WTC11 (cell line): ENCODE results near the gene SCUBE3. TPM values are rescaled to one million over a fixed set of nuclear protein-coding genes. Genes with fewer than 3 reads are reported as not detected.

Experiments
- ATAC-seq: fragments of 200-7000 bp; cut with Tn5 transposase; 2 replicates; pipeline ENCODE4 v1.10.0; 2021; ENCODE audit warnings: mild to moderate bottlenecking, moderate library complexity
- CTCF ChIA-PET: fragments of 300-600 bp; sonication (Branson Sonifier 250); formaldehyde crosslinking; loops from one replicate; lab custom pipeline; 2021; ENCODE audit warnings: antibody characterized with exemption; lab: Charles Lee
- POLR2A ChIA-PET: fragments of 350-600 bp; sonication (Branson Sonifier 250); formaldehyde crosslinking; loops from one replicate; lab custom pipeline; 2021; ENCODE audit warnings: antibody characterized with exemption; lab: Charles Lee
- DNase-seq: peaks from one replicate; pipeline ENCODE4 v3.0.0; 2021; ENCODE audit warnings: low spot score
- H3K27ac Mint-ChIP-seq: 2 replicates; pipeline ENCODE4 v1.8.0; 2021; ENCODE audit warnings: mixed read lengths
- H3K27me3 Mint-ChIP-seq: 2 replicates; pipeline ENCODE4 v1.8.0; 2021; ENCODE audit warnings: low read depth, mild to moderate bottlenecking, moderate library complexity, mixed read lengths
- H3K36me3 Mint-ChIP-seq: 2 replicates; pipeline ENCODE4 v1.8.0; 2021; ENCODE audit warnings: mixed read lengths
- H3K4me1 Mint-ChIP-seq: 2 replicates; pipeline ENCODE4 v1.8.0; 2022; ENCODE audit warnings: mixed read lengths
- H3K4me3 Mint-ChIP-seq: 2 replicates; pipeline ENCODE4 v1.8.0; 2021; ENCODE audit warnings: mild to moderate bottlenecking, moderate library complexity, mixed read lengths
- H3K9me3 Mint-ChIP-seq: 2 replicates; pipeline ENCODE4 v1.8.0; 2021; ENCODE audit warnings: mixed read lengths
- ATF1 ChIP-seq: sonication (generic); formaldehyde crosslinking; IDR thresholded peaks from 2 replicates; pipeline ENCODE4 v1.8.1; 2023; ENCODE audit warnings: mild to moderate bottlenecking, moderate library complexity, missing genetic modification reagents
- CREB1 ChIP-seq: sonication (generic); formaldehyde crosslinking; IDR thresholded peaks from 2 replicates; pipeline ENCODE4 v1.8.0; 2023; ENCODE audit warnings: mild to moderate bottlenecking, missing genetic modification reagents
- CREM ChIP-seq: sonication (generic); formaldehyde crosslinking; IDR thresholded peaks from 2 replicates; pipeline ENCODE4 v1.8.1; 2022; ENCODE audit warnings: mild to moderate bottlenecking, missing genetic modification reagents, moderate library complexity
- GRHL2 ChIP-seq: fragments of 250-450 bp; sonication (Bioruptor Pico); IDR thresholded peaks from 2 replicates; pipeline ENCODE4 v1.8.0; 2022; ENCODE audit warnings: mild to moderate bottlenecking, moderate library complexity; ENCODE audit not compliant: insufficient replicate concordance, severe bottlenecking
- MYBL2 ChIP-seq: sonication (generic); formaldehyde crosslinking; IDR thresholded peaks from 2 replicates; pipeline ENCODE4 v1.8.1; 2023; ENCODE audit warnings: mild to moderate bottlenecking, moderate library complexity, missing genetic modification reagents
- NR3C1 ChIP-seq: sonication (generic); formaldehyde crosslinking; conservative IDR thresholded peaks from 2 replicates; pipeline ENCODE4 v1.8.1; 2023; ENCODE audit warnings: low read depth, mild to moderate bottlenecking, missing genetic modification reagents
- PRRX2 ChIP-seq: fragments of 250-450 bp; sonication (Bioruptor Pico); IDR thresholded peaks from 2 replicates; pipeline ENCODE4 v1.8.0; 2021; ENCODE audit warnings: mild to moderate bottlenecking
- TEAD4 ChIP-seq: sonication (generic); formaldehyde crosslinking; IDR thresholded peaks from 2 replicates; pipeline ENCODE4 v1.8.0; 2022; ENCODE audit warnings: mild to moderate bottlenecking, missing genetic modification reagents
- ZNF396 ChIP-seq: fragments of 250-450 bp; sonication (Bioruptor Pico); IDR thresholded peaks from 2 replicates; pipeline ENCODE4 v1.8.0; 2021; ENCODE audit warnings: mild to moderate bottlenecking, moderate library complexity, borderline replicate concordance
- ZNF416 ChIP-seq: fragments of 250-450 bp; sonication (Bioruptor Pico); IDR thresholded peaks from 2 replicates; pipeline ENCODE4 v1.9.0; 2021; ENCODE audit warnings: mild to moderate bottlenecking, inconsistent platforms
- ZNF423 ChIP-seq: fragments of 250-450 bp; sonication (Bioruptor Pico); IDR thresholded peaks from 2 replicates; pipeline ENCODE4 v2.1.2; 2022; ENCODE audit warnings: mild to moderate bottlenecking, moderate library complexity
- total RNA-seq: library from RNA; stranded (reverse); gene quantifications from 3 replicates; pipeline ENCODE4 v1.2.3, GENCODE V29; 2021
- TF ChIP-seq, protein P1 (sequence below): fragments of 250-450 bp; sonication (Bioruptor Pico); IDR thresholded peaks from 2 replicates; pipeline ENCODE4 v1.9.0; 2021; ENCODE audit warnings: moderate library complexity, mild to moderate bottlenecking, inconsistent platforms, borderline replicate concordance
- TF ChIP-seq, protein P2 (sequence below): sonication (generic); formaldehyde crosslinking; IDR thresholded peaks from 2 replicates; pipeline ENCODE4 v1.8.1; 2023; ENCODE audit warnings: mild to moderate bottlenecking, missing genetic modification reagents, borderline replicate concordance
- TF ChIP-seq, protein P3 (sequence below): sonication (generic); formaldehyde crosslinking; conservative IDR thresholded peaks from 2 replicates; pipeline ENCODE4 v1.8.1; 2023; ENCODE audit warnings: mild to moderate bottlenecking, low read depth, missing genetic modification reagents, moderate library complexity
- TF ChIP-seq, protein P4 (sequence below): sonication (generic); formaldehyde crosslinking; IDR thresholded peaks from 2 replicates; pipeline ENCODE4 v1.8.0; 2023; ENCODE audit warnings: missing genetic modification reagents, mild to moderate bottlenecking, borderline replicate concordance
- TF ChIP-seq, protein P5 (sequence below): sonication (generic); formaldehyde crosslinking; IDR thresholded peaks from 2 replicates; pipeline ENCODE4 v1.8.0; 2022; ENCODE audit warnings: mild to moderate bottlenecking, missing genetic modification reagents
- TF ChIP-seq, protein P6 (sequence below): sonication (generic); formaldehyde crosslinking; IDR thresholded peaks from 2 replicates; pipeline ENCODE4 v1.8.1; 2023; ENCODE audit warnings: mild to moderate bottlenecking, missing genetic modification reagents, moderate library complexity

The SCUBE3 gene
- total RNA-seq, 1 experiment from 2014 or later = 2.1 TPM

DNA sequence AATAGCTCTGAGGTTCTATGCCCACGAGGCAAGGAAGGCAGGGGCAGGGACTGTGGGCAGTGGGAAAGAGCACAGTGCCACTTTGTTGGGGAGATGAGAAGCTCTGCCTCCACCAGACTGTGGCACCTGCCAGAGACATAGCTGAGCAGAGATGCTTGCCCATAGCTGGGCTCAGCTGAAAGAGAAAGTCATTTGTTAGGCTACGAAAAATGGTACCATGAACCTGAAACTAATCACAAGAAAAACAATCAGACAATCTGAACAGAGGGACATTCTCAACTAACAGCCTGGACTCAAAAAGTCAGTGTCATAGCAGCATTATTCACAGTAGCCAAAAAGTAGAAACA lies 39.7 kb upstream of the SCUBE3 start:
- Mint-ChIP-seq H3K27ac (no peak overlapping the region), H3K4me3 (no peak overlapping the region)
- no peak for DNase-seq
- TF ChIP-seq ZNF423 (CRISPR knock-in tag) (no peak), CREB1 (CRISPR knock-in tag) (no peak), ZNF416 (CRISPR knock-in tag) (no peak), MYBL2 (CRISPR knock-in tag) (no peak), CREM (CRISPR knock-in tag) (no peak), ZNF396 (CRISPR knock-in tag) (no peak), GRHL2 (no peak), TEAD4 (CRISPR knock-in tag) (no peak), ATF1 (CRISPR knock-in tag) (no peak), PRRX2 (CRISPR knock-in tag) (no peak), NR3C1 (CRISPR knock-in tag) (no peak)
- TF ChIP-seq, protein P1, sequence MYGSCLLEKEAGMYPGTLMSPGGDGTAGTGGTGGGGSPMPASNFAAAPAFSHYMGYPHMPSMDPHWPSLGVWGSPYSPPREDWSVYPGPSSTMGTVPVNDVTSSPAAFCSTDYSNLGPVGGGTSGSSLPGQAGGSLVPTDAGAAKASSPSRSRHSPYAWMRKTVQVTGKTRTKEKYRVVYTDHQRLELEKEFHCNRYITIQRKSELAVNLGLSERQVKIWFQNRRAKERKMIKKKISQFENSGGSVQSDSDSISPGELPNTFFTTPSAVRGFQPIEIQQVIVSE (CRISPR knock-in tag) = no peak
- TF ChIP-seq, protein P2, sequence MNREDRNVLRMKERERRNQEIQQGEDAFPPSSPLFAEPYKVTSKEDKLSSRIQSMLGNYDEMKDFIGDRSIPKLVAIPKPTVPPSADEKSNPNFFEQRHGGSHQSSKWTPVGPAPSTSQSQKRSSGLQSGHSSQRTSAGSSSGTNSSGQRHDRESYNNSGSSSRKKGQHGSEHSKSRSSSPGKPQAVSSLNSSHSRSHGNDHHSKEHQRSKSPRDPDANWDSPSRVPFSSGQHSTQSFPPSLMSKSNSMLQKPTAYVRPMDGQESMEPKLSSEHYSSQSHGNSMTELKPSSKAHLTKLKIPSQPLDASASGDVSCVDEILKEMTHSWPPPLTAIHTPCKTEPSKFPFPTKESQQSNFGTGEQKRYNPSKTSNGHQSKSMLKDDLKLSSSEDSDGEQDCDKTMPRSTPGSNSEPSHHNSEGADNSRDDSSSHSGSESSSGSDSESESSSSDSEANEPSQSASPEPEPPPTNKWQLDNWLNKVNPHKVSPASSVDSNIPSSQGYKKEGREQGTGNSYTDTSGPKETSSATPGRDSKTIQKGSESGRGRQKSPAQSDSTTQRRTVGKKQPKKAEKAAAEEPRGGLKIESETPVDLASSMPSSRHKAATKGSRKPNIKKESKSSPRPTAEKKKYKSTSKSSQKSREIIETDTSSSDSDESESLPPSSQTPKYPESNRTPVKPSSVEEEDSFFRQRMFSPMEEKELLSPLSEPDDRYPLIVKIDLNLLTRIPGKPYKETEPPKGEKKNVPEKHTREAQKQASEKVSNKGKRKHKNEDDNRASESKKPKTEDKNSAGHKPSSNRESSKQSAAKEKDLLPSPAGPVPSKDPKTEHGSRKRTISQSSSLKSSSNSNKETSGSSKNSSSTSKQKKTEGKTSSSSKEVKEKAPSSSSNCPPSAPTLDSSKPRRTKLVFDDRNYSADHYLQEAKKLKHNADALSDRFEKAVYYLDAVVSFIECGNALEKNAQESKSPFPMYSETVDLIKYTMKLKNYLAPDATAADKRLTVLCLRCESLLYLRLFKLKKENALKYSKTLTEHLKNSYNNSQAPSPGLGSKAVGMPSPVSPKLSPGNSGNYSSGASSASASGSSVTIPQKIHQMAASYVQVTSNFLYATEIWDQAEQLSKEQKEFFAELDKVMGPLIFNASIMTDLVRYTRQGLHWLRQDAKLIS (CRISPR knock-in tag) = no peak
- TF ChIP-seq, protein P3, sequence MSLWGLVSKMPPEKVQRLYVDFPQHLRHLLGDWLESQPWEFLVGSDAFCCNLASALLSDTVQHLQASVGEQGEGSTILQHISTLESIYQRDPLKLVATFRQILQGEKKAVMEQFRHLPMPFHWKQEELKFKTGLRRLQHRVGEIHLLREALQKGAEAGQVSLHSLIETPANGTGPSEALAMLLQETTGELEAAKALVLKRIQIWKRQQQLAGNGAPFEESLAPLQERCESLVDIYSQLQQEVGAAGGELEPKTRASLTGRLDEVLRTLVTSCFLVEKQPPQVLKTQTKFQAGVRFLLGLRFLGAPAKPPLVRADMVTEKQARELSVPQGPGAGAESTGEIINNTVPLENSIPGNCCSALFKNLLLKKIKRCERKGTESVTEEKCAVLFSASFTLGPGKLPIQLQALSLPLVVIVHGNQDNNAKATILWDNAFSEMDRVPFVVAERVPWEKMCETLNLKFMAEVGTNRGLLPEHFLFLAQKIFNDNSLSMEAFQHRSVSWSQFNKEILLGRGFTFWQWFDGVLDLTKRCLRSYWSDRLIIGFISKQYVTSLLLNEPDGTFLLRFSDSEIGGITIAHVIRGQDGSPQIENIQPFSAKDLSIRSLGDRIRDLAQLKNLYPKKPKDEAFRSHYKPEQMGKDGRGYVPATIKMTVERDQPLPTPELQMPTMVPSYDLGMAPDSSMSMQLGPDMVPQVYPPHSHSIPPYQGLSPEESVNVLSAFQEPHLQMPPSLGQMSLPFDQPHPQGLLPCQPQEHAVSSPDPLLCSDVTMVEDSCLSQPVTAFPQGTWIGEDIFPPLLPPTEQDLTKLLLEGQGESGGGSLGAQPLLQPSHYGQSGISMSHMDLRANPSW (CRISPR knock-in tag) = no peak
- TF ChIP-seq, protein P4, sequence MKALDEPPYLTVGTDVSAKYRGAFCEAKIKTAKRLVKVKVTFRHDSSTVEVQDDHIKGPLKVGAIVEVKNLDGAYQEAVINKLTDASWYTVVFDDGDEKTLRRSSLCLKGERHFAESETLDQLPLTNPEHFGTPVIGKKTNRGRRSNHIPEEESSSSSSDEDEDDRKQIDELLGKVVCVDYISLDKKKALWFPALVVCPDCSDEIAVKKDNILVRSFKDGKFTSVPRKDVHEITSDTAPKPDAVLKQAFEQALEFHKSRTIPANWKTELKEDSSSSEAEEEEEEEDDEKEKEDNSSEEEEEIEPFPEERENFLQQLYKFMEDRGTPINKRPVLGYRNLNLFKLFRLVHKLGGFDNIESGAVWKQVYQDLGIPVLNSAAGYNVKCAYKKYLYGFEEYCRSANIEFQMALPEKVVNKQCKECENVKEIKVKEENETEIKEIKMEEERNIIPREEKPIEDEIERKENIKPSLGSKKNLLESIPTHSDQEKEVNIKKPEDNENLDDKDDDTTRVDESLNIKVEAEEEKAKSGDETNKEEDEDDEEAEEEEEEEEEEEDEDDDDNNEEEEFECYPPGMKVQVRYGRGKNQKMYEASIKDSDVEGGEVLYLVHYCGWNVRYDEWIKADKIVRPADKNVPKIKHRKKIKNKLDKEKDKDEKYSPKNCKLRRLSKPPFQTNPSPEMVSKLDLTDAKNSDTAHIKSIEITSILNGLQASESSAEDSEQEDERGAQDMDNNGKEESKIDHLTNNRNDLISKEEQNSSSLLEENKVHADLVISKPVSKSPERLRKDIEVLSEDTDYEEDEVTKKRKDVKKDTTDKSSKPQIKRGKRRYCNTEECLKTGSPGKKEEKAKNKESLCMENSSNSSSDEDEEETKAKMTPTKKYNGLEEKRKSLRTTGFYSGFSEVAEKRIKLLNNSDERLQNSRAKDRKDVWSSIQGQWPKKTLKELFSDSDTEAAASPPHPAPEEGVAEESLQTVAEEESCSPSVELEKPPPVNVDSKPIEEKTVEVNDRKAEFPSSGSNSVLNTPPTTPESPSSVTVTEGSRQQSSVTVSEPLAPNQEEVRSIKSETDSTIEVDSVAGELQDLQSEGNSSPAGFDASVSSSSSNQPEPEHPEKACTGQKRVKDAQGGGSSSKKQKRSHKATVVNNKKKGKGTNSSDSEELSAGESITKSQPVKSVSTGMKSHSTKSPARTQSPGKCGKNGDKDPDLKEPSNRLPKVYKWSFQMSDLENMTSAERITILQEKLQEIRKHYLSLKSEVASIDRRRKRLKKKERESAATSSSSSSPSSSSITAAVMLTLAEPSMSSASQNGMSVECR (CRISPR knock-in tag) = no peak
- TF ChIP-seq, protein P5, sequence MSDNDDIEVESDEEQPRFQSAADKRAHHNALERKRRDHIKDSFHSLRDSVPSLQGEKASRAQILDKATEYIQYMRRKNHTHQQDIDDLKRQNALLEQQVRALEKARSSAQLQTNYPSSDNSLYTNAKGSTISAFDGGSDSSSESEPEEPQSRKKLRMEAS = no peak
- TF ChIP-seq, protein P6, sequence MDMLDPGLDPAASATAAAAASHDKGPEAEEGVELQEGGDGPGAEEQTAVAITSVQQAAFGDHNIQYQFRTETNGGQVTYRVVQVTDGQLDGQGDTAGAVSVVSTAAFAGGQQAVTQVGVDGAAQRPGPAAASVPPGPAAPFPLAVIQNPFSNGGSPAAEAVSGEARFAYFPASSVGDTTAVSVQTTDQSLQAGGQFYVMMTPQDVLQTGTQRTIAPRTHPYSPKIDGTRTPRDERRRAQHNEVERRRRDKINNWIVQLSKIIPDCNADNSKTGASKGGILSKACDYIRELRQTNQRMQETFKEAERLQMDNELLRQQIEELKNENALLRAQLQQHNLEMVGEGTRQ (CRISPR knock-in tag) = no peak
- TF ChIP-seq, all 79 proteins: peak for 0
- peaks cover 3% of the 10 kb centered on the region; the same call in 1 of the 2 replicates for H3K27me3 Mint-ChIP-seq
- ATAC-seq = no peak
- ChIA-PET CTCF (interaction anchor here (0.6 to 3.6 kb wide), 3 partner anchors 26 to 67 kb away, joined by 3 to 23 read pairs (median 4); no protein-coding TSS in a partner anchor), POLR2A (no interaction called here)
- peaks cover 12% of the 10 kb centered on the region for H3K9me3 Mint-ChIP-seq
- H3K4me1 Mint-ChIP-seq = peaks cover 6% of the 10 kb centered on the region
- H3K36me3 Mint-ChIP-seq = no peaks in the 10 kb centered on the region; the same call in 1 of the 2 replicates
